ENCODE results near the gene ZNF747. TPM values are rescaled to one million over a fixed set of nuclear protein-coding genes. Genes with fewer than 3 reads are reported as not detected.

Gene ZNF747
- total and polyA plus RNA-seq, 7 donors: 6.0 to 15.5 (median 11.4) TPM

DNA sequence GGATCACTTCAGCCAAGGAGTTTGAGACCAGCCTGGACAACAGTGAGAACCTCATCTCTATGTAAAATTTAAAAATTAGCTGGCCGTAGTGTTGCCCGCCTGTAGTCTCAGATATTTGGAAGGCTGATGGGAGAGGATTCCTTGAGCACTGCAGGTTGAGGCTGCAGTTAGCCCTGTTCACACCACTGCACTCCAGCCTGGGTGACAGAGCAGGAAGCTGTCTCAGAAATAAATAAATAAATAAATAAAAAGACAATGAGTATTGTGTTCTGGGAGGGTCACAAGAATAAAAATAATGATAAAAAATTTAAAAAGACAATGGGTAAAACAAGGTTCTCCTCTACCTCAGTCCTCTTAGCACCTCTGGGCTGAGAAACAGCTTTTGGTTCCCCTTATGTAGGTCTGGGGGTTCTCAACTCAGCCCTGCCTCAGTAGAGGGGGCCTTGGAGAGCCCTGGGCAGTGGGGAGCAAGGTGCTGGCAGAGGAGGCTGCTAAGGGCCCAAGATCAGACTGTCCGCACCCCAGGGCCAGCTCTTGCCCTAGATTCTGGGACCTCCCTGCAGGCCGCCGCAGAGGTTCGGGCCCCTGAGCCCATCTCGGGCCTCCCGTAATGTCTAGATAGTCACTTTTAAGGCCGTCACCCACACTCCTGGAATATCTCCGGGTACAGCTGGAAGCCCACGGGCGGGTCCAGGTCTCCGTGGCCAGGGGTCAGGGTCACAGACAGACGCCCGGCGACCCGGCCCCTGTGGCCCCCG lies 20.1 kb upstream of the ZNF747 start:
- H3K27ac ChIP-seq: no peak overlapping the region
- TF ChIP-seq POLR2A (IDR thresholded peaks at IDR 0.05) (no peak), EP300 (IDR thresholded peaks at IDR 0.05) (no peak), POLR2AphosphoS5 (IDR thresholded peaks at IDR 0.05) (no peak)
- TF ChIP-seq, protein P1, sequence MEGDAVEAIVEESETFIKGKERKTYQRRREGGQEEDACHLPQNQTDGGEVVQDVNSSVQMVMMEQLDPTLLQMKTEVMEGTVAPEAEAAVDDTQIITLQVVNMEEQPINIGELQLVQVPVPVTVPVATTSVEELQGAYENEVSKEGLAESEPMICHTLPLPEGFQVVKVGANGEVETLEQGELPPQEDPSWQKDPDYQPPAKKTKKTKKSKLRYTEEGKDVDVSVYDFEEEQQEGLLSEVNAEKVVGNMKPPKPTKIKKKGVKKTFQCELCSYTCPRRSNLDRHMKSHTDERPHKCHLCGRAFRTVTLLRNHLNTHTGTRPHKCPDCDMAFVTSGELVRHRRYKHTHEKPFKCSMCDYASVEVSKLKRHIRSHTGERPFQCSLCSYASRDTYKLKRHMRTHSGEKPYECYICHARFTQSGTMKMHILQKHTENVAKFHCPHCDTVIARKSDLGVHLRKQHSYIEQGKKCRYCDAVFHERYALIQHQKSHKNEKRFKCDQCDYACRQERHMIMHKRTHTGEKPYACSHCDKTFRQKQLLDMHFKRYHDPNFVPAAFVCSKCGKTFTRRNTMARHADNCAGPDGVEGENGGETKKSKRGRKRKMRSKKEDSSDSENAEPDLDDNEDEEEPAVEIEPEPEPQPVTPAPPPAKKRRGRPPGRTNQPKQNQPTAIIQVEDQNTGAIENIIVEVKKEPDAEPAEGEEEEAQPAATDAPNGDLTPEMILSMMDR (IDR thresholded peaks at IDR 0.05): no peak
- H3K4me3 ChIP-seq: no peak overlapping the region
- no peak for DNase-seq
- H3K4me1 ChIP-seq: peaks cover 0 to 28% (median 22%) of the 10 kb centered on the region in 4 donors
- intact Hi-C loops (cut with DNase I): loop anchor here (5.0 kb wide), 1 partner anchor 78 kb away; no protein-coding TSS in a partner anchor
- H3K36me3 ChIP-seq: peaks cover 11 to 24% (median 13%) of the 10 kb centered on the region in 4 donors
- no peaks in the 10 kb centered on the region for H3K9me3 ChIP-seq
- H3K27me3 ChIP-seq: no peaks in the 10 kb centered on the region
- WGBS, 2 donors: 88 to 96% methylated on average over 18 of the region's 18 CpGs

DNA sequence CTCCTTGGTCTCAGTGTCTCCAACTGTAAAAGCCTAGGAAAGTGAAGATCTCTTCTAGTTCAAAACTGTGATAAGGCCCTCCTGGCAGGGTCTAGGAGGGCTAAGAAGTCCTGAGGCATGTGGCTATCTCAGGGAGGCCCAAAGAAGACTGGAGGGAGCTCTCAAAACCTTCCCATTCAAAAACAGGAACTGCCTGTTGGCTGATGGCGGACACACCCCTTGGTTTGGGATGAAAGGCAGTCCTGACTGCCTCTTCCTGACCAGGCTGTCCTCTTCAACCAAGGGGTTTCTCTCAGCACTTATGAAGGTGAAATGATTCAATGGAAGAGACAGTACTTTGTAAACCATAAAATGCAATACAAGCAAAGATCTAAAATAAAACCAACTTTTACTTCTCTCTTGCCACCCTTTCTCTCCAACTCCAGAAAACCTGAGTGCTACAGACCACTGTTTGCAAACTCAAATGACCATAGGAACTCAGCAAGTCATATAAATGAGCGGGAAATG lies 18.8 kb upstream of the ZNF747 start:
- intact Hi-C loops (cut with DNase I): no loop called here
- Histone ChIP-seq H3K4me3 (no peak overlapping the region), H3K27ac (no peak overlapping the region), H3K4me1 (peaks cover 0 to 23% (median 18%) of the 10 kb centered on the region in 4 donors), H3K27me3 (no peaks in the 10 kb centered on the region), H3K9me3 (no peaks in the 10 kb centered on the region), H3K36me3 (peaks cover 11 to 24% (median 13%) of the 10 kb centered on the region in 4 donors)
- no peak for DNase-seq
- TF ChIP-seq POLR2AphosphoS5 (IDR thresholded peaks at IDR 0.05) (no peak), EP300 (IDR thresholded peaks at IDR 0.05) (no peak), POLR2A (IDR thresholded peaks at IDR 0.05) (no peak)
- TF ChIP-seq, protein P1 (IDR thresholded peaks at IDR 0.05): no peak
- 79 to 86% methylated on average over 2 of the region's 2 CpGs for WGBS, 2 donors

DNA sequence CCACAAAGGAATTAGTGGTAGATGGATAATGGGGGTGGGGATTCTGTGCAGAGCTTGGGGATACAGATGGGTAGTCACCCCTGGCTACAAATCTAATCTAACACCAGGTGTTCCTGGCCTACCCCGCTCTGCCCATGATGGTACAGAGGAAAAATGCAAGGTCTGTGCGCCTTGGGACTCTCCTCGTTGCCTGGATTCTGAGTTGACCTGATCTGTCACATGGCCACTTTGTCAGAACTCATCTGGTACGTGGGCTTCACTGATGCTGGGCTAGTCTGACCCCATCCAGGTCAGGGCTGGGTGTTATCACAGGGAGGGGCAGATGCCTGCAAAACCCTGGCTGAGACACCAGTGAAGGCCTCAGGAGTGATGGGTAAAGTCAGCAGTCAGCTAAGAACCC lies 18.3 kb upstream of the ZNF747 start:
- Histone ChIP-seq H3K4me1 (peaks cover 0 to 23% (median 18%) of the 10 kb centered on the region in 4 donors), H3K9me3 (no peaks in the 10 kb centered on the region), H3K27ac (no peak overlapping the region), H3K36me3 (peaks cover 11 to 24% (median 13%) of the 10 kb centered on the region in 4 donors), H3K4me3 (no peak overlapping the region), H3K27me3 (no peaks in the 10 kb centered on the region)
- intact Hi-C loops (cut with DNase I): no loop called here
- 90 to 93% methylated on average over 4 of the region's 4 CpGs for WGBS, 2 donors
- TF ChIP-seq EP300 (IDR thresholded peaks at IDR 0.05): no peak
- TF ChIP-seq, protein P1 (IDR thresholded peaks at IDR 0.05): no peak
- TF ChIP-seq POLR2A (IDR thresholded peaks at IDR 0.05): no peak
- no peak for TF ChIP-seq POLR2AphosphoS5 (IDR thresholded peaks at IDR 0.05)
- DNase-seq: no peak

DNA sequence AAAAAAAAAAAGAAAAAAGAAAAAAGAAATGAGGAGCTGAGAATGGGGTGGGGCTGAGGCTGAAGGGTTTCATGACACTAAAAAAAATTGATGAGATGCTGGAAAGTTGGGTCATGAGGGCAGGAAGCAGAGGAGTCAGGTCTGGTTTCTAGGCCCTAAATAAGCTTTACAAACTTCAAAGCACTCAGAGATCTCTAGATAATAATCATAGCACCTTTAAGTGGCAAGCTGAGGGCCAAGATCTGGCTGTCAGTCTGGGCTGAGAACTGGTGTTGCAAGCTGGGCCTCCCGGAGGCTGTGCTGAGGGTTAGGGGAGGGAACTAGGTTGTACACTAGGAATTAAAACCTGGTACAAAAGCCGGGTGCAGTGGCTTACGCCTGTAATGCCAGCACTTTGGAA lies 17.1 kb upstream of the ZNF747 start:
- H3K4me3 ChIP-seq: no peak overlapping the region
- 54 to 64% methylated on average over 3 of the region's 3 CpGs for WGBS, 2 donors
- no peaks in the 10 kb centered on the region for H3K27me3 ChIP-seq
- peaks cover 11 to 24% (median 13%) of the 10 kb centered on the region in 4 donors for H3K36me3 ChIP-seq
- no peak overlapping the region for H3K27ac ChIP-seq
- no peak for DNase-seq
- no peaks in the 10 kb centered on the region for H3K9me3 ChIP-seq
- peaks cover 0 to 14% (median 10%) of the 10 kb centered on the region in 4 donors for H3K4me1 ChIP-seq
- intact Hi-C loops (cut with DNase I): no loop called here
- TF ChIP-seq, protein P1 (IDR thresholded peaks at IDR 0.05): no peak
- TF ChIP-seq EP300 (IDR thresholded peaks at IDR 0.05): no peak
- TF ChIP-seq POLR2AphosphoS5 (IDR thresholded peaks at IDR 0.05): no peak
- TF ChIP-seq POLR2A (IDR thresholded peaks at IDR 0.05): no peak
